HG03108 (cell line): ENCODE results near the gene TGFBI.
"Not testable (repeated sequence)": the region's sequence is repeated elsewhere in the genome, so short reads cannot be mapped to it uniquely, and the experiment has no call there.

Source experiments
- ATAC-seq: cut with Tn5 transposase; IDR thresholded peaks from one replicate; pipeline ENCODE4 v1.9.1; 2021; ENCODE audit warnings: moderate library complexity; ENCODE audit not compliant: unreplicated experiment

The TGFBI gene

GRCh38 chr5:136043968-136044610 is 15.3 kb downstream of the TGFBI start:
- no peak for ATAC-seq

- ATAC-seq, result not testable (repeated sequence)
Measured at GRCh38 chr5:136045026-136045425, 16.2 kb downstream of the TGFBI start.

GRCh38 chr5:136046246-136046645 is 17.5 kb downstream of the TGFBI start:
- no peak for ATAC-seq

- no peak for ATAC-seq
Measured at GRCh38 chr5:136047858-136048257, 19.1 kb downstream of the TGFBI start.

GRCh38 chr5:136048966-136049365 is 20.2 kb downstream of the TGFBI start:
- no peak for ATAC-seq

- no peak for ATAC-seq
Measured at GRCh38 chr5:136051486-136052220, 22.9 kb downstream of the TGFBI start.

GRCh38 chr5:136052692-136053335 is 24.0 kb downstream of the TGFBI start:
- ATAC-seq, result no peak

GRCh38 chr5:136053336-136054141 is 24.8 kb downstream of the TGFBI start:
- no peak for ATAC-seq

- ATAC-seq, result no peak
Measured at GRCh38 chr5:136054142-136055019, 25.6 kb downstream of the TGFBI start.

- no peak for ATAC-seq
Measured at GRCh38 chr5:136055612-136056309, 27.0 kb downstream of the TGFBI start.

- ATAC-seq, result no peak
Measured at GRCh38 chr5:136056336-136056735, 27.5 kb downstream of the TGFBI start.

- ATAC-seq, result no peak
Measured at GRCh38 chr5:136056771-136057335, 28.1 kb downstream of the TGFBI start.

- no peak for ATAC-seq
Measured at GRCh38 chr5:136057401-136058038, 28.7 kb downstream of the TGFBI start.

- no peak for ATAC-seq
Measured at GRCh38 chr5:136058039-136058971, 29.5 kb downstream of the TGFBI start.

- ATAC-seq, result no peak
Measured at GRCh38 chr5:136058972-136059354, 30.2 kb downstream of the TGFBI start.

- no peak for ATAC-seq
Measured at GRCh38 chr5:136060963-136061362, 32.2 kb downstream of the TGFBI start.

- no peak for ATAC-seq
Measured at GRCh38 chr5:136061630-136062365, 33.0 kb downstream of the TGFBI start.
